GM12872 (cell line): ENCODE results near the gene ITGAD.
A peak's percentile ranks its signal among the peaks of the same experiment; 100 is the strongest.

ENCODE experiments used
- TF ChIP-seq, protein P1 (sequence below): IDR thresholded peaks from 3 replicates; pipeline ENCODE4 v1.5.1; 2011; ENCODE audit warnings: low read depth, mild to moderate bottlenecking, low read length, moderate library complexity; ENCODE audit not compliant: insufficient read depth

Gene ITGAD

DNA sequence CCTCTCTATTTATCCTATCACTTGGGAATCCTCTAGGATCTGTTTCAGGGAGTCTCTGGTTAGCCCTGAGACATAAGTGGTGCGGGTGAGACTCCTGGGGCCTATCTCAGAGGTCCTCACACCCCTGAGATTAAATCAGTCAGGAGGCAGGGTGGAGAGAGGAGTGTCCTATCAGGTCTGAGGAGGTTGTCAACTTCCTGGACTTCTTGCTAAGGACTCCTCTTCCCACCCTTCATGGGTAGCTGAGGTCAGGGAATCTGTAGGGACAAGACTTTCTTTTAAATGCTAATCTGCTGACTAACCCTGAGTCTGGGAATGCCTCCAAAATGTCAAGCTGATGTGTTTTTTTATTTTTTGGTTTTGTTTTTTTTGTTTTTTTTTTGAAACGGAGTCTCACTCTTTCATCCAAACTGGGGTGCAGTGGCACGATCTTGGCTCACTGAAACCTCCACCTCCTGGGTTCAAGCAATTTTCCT lies 59.5 kb downstream of the ITGAD start:
- TF ChIP-seq, protein P1, sequence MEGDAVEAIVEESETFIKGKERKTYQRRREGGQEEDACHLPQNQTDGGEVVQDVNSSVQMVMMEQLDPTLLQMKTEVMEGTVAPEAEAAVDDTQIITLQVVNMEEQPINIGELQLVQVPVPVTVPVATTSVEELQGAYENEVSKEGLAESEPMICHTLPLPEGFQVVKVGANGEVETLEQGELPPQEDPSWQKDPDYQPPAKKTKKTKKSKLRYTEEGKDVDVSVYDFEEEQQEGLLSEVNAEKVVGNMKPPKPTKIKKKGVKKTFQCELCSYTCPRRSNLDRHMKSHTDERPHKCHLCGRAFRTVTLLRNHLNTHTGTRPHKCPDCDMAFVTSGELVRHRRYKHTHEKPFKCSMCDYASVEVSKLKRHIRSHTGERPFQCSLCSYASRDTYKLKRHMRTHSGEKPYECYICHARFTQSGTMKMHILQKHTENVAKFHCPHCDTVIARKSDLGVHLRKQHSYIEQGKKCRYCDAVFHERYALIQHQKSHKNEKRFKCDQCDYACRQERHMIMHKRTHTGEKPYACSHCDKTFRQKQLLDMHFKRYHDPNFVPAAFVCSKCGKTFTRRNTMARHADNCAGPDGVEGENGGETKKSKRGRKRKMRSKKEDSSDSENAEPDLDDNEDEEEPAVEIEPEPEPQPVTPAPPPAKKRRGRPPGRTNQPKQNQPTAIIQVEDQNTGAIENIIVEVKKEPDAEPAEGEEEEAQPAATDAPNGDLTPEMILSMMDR, result no peak

DNA sequence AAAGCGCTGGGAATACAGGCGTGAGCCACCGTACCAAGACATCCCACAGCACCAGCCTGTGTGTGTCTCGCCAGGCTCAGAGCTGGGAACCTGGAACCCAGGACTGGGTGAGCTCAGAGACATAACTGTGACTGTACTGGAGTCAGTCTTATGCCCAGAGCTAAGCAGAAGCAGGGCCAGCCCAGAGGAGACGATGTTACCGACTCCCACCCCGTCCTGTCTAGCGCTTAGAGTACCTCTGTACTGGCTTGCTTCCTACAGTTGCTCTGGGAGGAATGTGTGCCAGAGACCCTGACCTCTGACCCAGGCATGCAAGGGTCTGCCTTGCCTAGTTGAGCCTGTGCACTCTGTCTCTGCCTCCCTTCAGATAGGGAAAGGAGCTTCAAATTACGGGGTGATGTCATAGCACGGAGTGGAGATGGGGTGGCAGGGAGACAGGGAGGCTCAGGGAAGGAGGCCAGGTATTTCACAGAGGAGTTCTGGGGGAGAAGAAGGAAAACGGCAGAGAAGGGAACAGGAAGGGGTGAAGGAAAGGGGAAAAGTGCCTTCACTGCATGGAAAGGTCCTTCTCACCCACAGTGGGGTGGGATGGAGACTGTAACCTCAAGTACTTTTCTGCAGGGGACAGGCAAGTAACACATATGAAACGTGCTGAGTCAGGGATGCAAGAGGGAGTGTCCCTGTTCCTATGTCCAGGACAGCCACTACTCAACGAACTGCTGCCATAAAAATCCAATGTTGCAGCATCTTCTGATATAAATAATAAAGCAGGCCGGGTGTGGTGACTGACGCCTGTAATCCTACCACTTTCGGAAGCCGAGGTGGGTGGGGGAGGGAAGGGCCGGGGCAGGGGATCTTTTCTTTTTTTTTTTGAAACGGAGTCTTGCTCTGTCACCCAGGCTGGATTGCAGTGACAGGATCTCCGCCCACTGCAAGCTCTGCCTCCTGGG lies 60.4 kb downstream of the ITGAD start:
- TF ChIP-seq, protein P1, result no peak

DNA sequence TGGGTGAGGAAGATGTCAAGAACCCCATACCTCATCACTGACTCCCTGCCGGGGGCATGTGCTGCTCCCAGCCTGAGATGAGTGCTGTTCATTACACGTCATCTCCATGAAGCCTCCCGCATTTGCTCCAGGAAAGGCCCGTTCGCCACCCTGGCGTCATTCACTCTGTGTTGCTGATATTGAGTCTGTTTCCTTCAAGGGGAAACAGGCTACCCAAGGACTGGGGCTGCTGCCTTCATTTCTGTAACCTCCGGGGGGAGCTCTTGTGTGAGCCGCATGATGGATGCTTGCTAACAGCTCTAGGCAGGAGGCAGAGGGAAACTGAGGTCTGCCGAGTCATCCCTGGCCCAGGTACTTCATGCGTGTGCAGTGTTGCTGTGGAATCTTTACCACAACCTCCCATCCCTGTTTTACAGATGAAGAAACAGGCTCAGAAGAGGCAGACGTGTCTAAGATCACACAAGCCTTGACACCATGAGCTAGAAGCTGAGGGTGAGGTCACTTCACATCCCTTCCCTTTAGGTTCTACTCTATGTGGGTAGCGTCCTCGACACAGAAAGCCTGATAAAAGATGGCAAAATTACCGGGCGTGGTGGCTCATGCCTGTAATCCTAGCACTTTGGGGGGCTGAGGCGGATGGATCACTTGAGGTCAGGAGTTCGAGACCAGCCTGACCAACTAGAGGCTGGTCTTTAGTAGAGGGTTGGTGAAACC lies 62.6 kb downstream of the ITGAD start:
- TF ChIP-seq, protein P1, result peak; percentile 48

DNA sequence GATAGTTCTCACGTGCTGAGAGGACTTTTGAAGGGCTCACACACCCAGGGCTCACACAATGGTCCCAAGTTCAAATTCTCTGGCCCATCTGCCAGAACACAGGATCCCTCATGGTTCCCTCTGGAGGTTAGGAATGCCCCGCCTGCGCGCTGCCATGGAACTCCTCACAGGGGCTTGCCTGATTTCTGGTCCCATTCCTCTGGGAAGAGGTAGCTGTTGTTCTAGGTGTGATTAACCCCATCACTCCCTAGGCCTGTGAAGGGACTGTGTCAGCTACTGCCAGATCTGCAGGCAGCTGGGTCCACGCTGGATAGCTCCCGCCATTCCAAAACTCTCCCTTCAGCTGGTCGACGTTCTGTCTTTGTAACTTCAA lies 63.8 kb downstream of the ITGAD start:
- TF ChIP-seq, protein P1, result no peak

DNA sequence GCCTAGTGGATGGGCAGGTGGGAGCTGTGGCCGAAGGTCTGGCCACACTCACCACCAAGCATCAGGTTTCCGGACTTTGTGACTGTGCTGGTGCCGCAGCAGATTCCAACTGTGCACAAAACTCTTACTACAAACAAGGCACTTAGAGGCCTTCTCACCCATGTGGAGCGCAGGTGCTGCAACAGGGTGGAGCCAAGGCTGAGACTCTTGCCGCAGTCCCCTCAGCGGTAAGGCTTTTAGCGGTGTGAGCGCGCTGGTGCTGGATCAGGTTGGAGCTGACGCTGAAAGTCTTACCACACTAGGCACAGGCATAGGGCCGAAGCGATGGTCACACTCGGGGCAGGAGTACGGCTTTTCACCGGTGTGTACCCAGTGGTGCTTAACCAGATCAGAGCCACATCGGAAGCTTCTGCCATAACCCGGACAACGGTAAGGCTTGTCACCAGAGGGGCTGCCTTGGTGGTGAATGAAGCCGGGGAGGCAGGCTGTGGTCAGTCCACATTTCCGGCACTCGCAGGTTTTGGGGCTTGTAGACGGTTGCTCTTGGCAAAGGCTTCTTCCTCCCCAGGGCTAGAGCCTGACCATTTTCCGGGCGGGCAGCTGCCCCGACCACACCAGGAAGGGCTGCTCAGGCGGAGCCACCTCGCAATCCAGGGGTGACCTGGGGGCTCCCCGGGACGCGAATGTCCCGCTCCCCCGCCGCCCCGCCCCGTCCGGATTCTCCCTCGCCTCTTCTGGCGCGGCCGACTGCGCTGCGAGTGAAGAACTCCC lies 65.1 kb downstream of the ITGAD start:
- TF ChIP-seq, protein P1, result peak; percentile 58

DNA sequence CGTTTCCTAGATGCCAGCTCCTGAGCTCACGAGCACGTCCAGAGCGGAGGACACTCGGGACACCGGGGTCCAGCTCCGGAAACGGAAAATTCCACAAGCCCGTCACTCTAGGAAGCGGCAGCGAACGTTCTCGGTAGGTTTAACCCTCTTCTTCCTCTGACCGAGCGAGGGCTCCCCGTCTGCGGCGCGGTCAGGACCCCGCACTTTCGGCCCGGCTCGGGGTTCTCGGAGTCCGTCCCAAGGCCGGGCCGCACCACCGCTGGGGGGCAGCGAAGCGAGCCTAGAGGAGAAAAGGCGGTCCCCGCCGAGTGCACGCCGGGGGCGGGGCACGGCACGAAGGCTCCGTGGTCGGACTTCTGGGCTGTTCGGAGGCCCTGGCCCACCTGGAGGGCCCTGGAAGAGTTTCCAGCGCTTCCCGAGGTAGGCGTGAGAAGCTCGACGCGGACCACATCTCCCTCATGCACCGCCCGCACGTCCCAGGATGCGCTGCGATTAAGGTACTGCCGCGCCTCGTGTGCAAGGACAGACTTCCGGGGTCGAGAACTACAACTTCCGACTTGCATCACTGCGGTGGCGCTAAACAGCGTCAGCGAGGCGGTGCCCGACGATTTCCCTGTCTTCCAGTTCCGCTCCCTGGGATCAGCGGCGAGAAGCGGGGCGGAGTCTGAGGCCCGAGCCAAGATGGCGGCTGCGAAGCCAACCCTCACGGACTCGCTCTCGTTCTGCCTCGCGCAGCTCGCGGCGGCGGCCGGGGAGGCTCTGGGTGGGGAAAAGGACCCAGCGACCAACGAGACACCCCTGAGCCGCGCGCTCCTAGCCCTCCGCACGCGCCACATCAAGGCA lies 65.9 kb downstream of the ITGAD start, which contains the start of gene ARMC5:
ARMC5 (plus strand) TSS at position 658 of the 843 bp plus-strand sequence; CDS start at position 682, 24 bp downstream.
- TF ChIP-seq, protein P1, result peak; percentile 63
